HepG2 (cell line): ENCODE measurements around the gene UCKL1. TPM values are rescaled to one million over a fixed set of nuclear protein-coding genes. Genes with fewer than 3 reads are reported as not detected.
A peak's percentile ranks its signal among the peaks of the same experiment; 100 is the strongest.

Source experiments
- ELF3 ChIP-seq: IDR thresholded peaks from 2 replicates; pipeline ENCODE4 v1.6.1; 2016; ENCODE audit warnings: missing genetic modification reagents, missing compliant biosample characterization
- FLYWCH1 ChIP-seq: sonication (generic); formaldehyde crosslinking; IDR thresholded peaks from 2 replicates; pipeline ENCODE4 v1.8.1; 2023; ENCODE audit warnings: mild to moderate bottlenecking, missing genetic modification reagents
- FOXJ3 ChIP-seq: sonication (generic); formaldehyde crosslinking; IDR thresholded peaks from 2 replicates; pipeline ENCODE4 v1.4.0; 2020; ENCODE audit warnings: missing genetic modification reagents, mild to moderate bottlenecking, borderline replicate concordance
- IRF1 ChIP-seq: sonication (generic); formaldehyde crosslinking; IDR thresholded peaks from 2 replicates; pipeline ENCODE4 v1.4.0; 2020; ENCODE audit warnings: low read depth, mild to moderate bottlenecking, missing genetic modification reagents
- KLF15 ChIP-seq: sonication (generic); formaldehyde crosslinking; IDR thresholded peaks from 2 replicates; pipeline ENCODE4 v1.8.1; 2023; ENCODE audit warnings: borderline replicate concordance, mild to moderate bottlenecking, inconsistent platforms, missing genetic modification reagents, mixed read lengths
- MBNL3 ChIP-seq: fragments of 250-450 bp; sonication (Bioruptor Pico); conservative IDR thresholded peaks from 2 replicates; pipeline ENCODE4 v1.8.0; 2022; ENCODE audit warnings: mild to moderate bottlenecking, inconsistent platforms
- MTF1 ChIP-seq: sonication (generic); formaldehyde crosslinking; IDR thresholded peaks from 2 replicates; pipeline ENCODE4 v1.5.0; 2020; ENCODE audit warnings: missing genetic modification reagents
- NKX3-1 ChIP-seq: sonication (generic); formaldehyde crosslinking; IDR thresholded peaks from 2 replicates; pipeline ENCODE4 v1.5.0; 2020; ENCODE audit warnings: missing genetic modification reagents
- PHF20 ChIP-seq: sonication (generic); formaldehyde crosslinking; IDR thresholded peaks from 2 replicates; pipeline ENCODE4 v1.5.0; 2020; ENCODE audit warnings: mild to moderate bottlenecking, missing genetic modification reagents
- RORA ChIP-seq: sonication (generic); formaldehyde crosslinking; IDR thresholded peaks from 2 replicates; pipeline ENCODE4 v1.5.0; 2020; ENCODE audit warnings: mild to moderate bottlenecking, missing genetic modification reagents, moderate library complexity
- TP53 ChIP-seq: sonication (generic); formaldehyde crosslinking; conservative IDR thresholded peaks from 2 replicates; pipeline ENCODE4 v1.4.0; 2020; ENCODE audit warnings: missing genetic modification reagents
- ZBTB42 ChIP-seq: sonication (generic); formaldehyde crosslinking; IDR thresholded peaks from 2 replicates; pipeline ENCODE4 v1.5.0; 2020; ENCODE audit warnings: mild to moderate bottlenecking, missing genetic modification reagents
- ZFP82 ChIP-seq: sonication (generic); formaldehyde crosslinking; IDR thresholded peaks from 2 replicates; pipeline ENCODE4 v1.5.1; 2020; ENCODE audit warnings: mild to moderate bottlenecking, missing genetic modification reagents, borderline replicate concordance
- ZFYVE20 ChIP-seq: sonication (generic); formaldehyde crosslinking; IDR thresholded peaks from 2 replicates; pipeline ENCODE4 v1.8.0; 2023; ENCODE audit warnings: low read depth, mild to moderate bottlenecking, moderate library complexity, missing genetic modification reagents, borderline replicate concordance
- ZGPAT ChIP-seq: IDR thresholded peaks from 2 replicates; pipeline ENCODE4 v1.6.1; 2016; ENCODE audit warnings: mild to moderate bottlenecking
- ZNF251 ChIP-seq: sonication (generic); formaldehyde crosslinking; IDR thresholded peaks from 2 replicates; pipeline ENCODE4 v1.9.0; 2021; ENCODE audit warnings: mild to moderate bottlenecking, missing genetic modification reagents
- ZNF274 ChIP-seq: sonication (generic); formaldehyde crosslinking; IDR thresholded peaks from 2 replicates; pipeline ENCODE4 v1.5.1; 2020; ENCODE audit warnings: mild to moderate bottlenecking, missing genetic modification reagents
- ZNF546 ChIP-seq: sonication (generic); formaldehyde crosslinking; conservative IDR thresholded peaks from 2 replicates; pipeline ENCODE4 v1.8.1; 2023; ENCODE audit warnings: mild to moderate bottlenecking, missing genetic modification reagents
- polyA plus RNA-seq, 8 experiments: library from polyadenylated mRNA; depleted of rRNA in 3 of 8; stranded (reverse) in 7 of 8; unstranded in 1 of 8; fragments of >200 nt; fragmentation: Illumina TruSeq in 4 of 8; extraction: Trizol in 4 of 8; gene quantifications; 2 replicates each; pipeline versions ENCODE4 v1.2.1 to v1.2.3, GENCODE V29; 2011 to 2016; ENCODE audit warnings: low read depth in 4 of 8, missing spikeins in 1 of 8, mixed read lengths in 1 of 8; ENCODE audit not compliant: insufficient read depth in 1 of 8
- total RNA-seq, 5 experiments: library from RNA; depleted of rRNA; stranded (reverse); fragments of >200 nt; fragmentation: Illumina TruSeq; extraction: Trizol; gene quantifications; 2 replicates each; pipeline ENCODE4 v1.2.3, GENCODE V29; 2016; ENCODE audit warnings: low read depth in 1 of 5
- TF ChIP-seq, protein P1 (sequence below): IDR thresholded peaks from 2 replicates; pipeline ENCODE4 v1.6.1; 2016; ENCODE audit warnings: low read depth, missing genetic modification reagents, missing compliant biosample characterization

Gene UCKL1
- total and polyA plus RNA-seq, 2 of the 13 experiments (the other 11 are each of a cell fraction or from before 2014, with no cell fraction given): 50.2 to 126 TPM

- TF ChIP-seq, protein P1, sequence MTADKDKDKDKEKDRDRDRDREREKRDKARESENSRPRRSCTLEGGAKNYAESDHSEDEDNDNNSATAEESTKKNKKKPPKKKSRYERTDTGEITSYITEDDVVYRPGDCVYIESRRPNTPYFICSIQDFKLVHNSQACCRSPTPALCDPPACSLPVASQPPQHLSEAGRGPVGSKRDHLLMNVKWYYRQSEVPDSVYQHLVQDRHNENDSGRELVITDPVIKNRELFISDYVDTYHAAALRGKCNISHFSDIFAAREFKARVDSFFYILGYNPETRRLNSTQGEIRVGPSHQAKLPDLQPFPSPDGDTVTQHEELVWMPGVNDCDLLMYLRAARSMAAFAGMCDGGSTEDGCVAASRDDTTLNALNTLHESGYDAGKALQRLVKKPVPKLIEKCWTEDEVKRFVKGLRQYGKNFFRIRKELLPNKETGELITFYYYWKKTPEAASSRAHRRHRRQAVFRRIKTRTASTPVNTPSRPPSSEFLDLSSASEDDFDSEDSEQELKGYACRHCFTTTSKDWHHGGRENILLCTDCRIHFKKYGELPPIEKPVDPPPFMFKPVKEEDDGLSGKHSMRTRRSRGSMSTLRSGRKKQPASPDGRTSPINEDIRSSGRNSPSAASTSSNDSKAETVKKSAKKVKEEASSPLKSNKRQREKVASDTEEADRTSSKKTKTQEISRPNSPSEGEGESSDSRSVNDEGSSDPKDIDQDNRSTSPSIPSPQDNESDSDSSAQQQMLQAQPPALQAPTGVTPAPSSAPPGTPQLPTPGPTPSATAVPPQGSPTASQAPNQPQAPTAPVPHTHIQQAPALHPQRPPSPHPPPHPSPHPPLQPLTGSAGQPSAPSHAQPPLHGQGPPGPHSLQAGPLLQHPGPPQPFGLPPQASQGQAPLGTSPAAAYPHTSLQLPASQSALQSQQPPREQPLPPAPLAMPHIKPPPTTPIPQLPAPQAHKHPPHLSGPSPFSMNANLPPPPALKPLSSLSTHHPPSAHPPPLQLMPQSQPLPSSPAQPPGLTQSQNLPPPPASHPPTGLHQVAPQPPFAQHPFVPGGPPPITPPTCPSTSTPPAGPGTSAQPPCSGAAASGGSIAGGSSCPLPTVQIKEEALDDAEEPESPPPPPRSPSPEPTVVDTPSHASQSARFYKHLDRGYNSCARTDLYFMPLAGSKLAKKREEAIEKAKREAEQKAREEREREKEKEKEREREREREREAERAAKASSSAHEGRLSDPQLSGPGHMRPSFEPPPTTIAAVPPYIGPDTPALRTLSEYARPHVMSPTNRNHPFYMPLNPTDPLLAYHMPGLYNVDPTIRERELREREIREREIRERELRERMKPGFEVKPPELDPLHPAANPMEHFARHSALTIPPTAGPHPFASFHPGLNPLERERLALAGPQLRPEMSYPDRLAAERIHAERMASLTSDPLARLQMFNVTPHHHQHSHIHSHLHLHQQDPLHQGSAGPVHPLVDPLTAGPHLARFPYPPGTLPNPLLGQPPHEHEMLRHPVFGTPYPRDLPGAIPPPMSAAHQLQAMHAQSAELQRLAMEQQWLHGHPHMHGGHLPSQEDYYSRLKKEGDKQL: peak; percentile 44
- TF ChIP-seq RORA (CRISPR knock-in tag) (peak; percentile 91; the same call in 1 of the 2 replicates), ZBTB42 (CRISPR knock-in tag) (peak; percentile 94; the same call in 1 of the 2 replicates), MTF1 (peak; percentile 94), IRF1 (peak; percentile 97), NKX3-1 (peak; percentile 98), FLYWCH1 (0 out of 2 replicates have a peak, but pooled peaks have one; percentile 36), ZFP82 (CRISPR knock-in tag) (no peak; the same call in 1 of the 2 replicates), ZGPAT (CRISPR knock-in tag) (peak; percentile 100), ZNF251 (peak; percentile 97; the same call in 1 of the 2 replicates), ZNF546 (CRISPR knock-in tag) (peak; percentile 99), ELF3 (CRISPR knock-in tag) (peak; percentile 85), FOXJ3 (CRISPR knock-in tag) (peak; percentile 76), TP53 (peak; percentile 91), MBNL3 (CRISPR knock-in tag) (0 out of 2 replicates have a peak, but pooled peaks have one; percentile 55), ZFYVE20 (CRISPR knock-in tag) (peak; percentile 94; the same call in 1 of the 2 replicates), KLF15 (CRISPR knock-in tag) (peak; percentile 84), PHF20 (peak; percentile 78), ZNF274 (CRISPR knock-in tag) (peak; percentile 87)
These were observed at the start of gene UCKL1 (continued) for GRCh38 chr20:63955827-63956663.
